SK-N-MC (cell line): ENCODE data around the gene CFAP107.

Experiments
- EZH2 ChIP-seq: fragments of 200-600 bp; sonication (generic); IDR thresholded peaks from one replicate; pipeline ENCODE4 v1.6.1; 2017; ENCODE audit warnings: antibody characterized with exemption
- FOXP2 ChIP-seq: optimal IDR thresholded peaks from 2 replicates; pipeline ENCODE3; 2011; ENCODE audit warnings: mild to moderate bottlenecking, moderate library complexity; ENCODE audit not compliant: insufficient read depth; ENCODE audit errors: extremely low read length, control extremely low read depth
- POLR2AphosphoS5 ChIP-seq: IDR thresholded peaks from 2 replicates; pipeline ENCODE4 v1.6.1; 2012; ENCODE audit warnings: mild to moderate bottlenecking, low read depth, low read length, borderline replicate concordance

DNA sequence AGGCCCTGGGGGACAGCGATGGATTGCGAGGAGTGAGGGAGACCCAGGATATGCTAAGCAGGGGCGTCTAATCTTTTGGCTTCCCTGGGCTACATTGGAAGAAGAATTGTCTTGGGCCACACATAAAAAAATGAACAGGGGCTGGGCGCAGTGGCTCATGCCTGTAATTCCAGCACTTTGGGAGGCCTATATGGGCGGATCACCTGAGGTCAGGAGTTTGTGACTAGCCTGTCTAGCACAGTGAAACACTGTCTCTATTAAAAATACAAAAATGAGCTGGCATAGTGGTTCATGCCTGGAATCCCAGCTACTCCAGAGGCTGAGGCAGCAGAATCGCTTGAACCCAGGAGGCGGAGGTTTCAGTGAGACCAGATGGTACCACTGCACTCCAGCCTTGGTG is 16.8 kb downstream of the CFAP107 start:
- TF ChIP-seq POLR2AphosphoS5, result no peak
- no peak for TF ChIP-seq EZH2
- no peak for TF ChIP-seq FOXP2
